Measurements from ENCODE around the gene DYNLT3. TPM values are rescaled to one million over a fixed set of nuclear protein-coding genes. Genes with fewer than 3 reads are reported as not detected.

The DYNLT3 gene, protein sequence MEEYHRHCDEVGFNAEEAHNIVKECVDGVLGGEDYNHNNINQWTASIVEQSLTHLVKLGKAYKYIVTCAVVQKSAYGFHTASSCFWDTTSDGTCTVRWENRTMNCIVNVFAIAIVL
- polyA plus RNA-seq = 10 to 100 TPM in 2 of 3 donors, 1 to 10 TPM in 1; 7.2 to 26.4 (median 15.2) TPM

DNA sequence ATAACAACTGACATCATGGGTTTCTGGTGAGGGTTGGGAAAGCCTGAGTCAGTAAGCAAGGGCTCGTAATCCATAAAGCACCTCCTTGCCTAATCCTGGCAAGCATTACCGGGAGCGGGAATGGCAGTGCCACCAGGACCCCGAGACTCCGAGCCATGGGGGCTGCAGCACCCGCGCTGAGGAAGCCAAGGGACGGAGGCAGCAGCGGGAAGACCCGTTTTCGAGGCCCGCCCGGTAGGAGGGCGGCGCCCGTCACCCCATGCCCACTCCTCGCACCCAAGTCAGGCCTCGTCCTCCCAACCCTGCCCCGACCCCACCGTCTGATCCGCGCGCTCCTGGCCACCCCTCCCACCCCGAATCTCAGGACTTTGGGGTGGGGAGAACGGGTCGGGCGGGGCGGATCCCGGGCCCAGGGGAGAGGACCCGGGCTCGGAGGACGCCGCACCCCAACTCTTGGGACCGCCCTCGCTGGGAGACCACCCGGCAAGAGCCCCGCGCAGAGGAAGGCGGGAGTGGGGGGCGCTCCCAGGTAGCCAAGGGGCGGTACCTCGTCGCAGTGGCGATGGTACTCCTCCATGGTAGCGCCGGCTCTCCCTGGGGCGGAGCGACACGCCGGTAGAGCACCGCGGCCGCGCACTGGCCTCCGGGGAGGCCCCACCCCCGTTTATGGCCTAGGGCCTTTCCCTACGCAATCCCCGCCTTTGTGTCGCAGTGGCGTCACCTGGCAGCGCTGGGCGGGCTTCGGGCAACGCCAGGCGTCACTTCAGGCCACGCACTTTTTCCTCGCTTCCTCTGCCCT lies at the start of gene DYNLT3:
Gene DYNLT3 (minus strand): TSS at position 638 of the 799 bp plus-strand sequence. CDS start 61 bp downstream, at position 577.
- WGBS, 3 donors = 0 to 26% (median 1%) methylated on average over 19 to 67 of the region's 67 CpGs
- H3K27ac ChIP-seq (ENCODE audit: low read depth, low read length) = no peak within 1 kb of the TSS

DNA sequence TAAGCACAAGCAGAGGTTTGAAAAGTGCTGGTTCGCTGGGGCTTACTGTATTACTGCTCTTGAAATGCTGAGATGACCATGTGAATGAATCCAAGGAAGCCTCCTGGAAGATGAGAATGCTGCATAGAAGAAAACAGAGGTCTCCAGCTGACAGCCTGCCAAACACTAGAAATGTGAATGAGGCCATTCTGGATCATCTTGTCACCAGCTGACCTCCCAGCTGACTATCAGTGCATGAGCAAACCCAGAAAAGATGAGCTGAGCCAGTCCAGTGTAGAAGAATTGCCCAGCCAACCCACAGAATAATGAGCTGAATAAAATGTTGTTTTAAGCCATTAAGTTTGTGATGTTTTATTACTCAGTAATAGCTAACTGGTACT lies 49.1 kb upstream of the DYNLT3 start:
- WGBS, 3 donors = 25 to 63% (median 58%) methylated on average over 1 of the region's 1 CpG
- no peak overlapping the region for H3K27ac ChIP-seq (ENCODE audit: low read depth, low read length)

DNA sequence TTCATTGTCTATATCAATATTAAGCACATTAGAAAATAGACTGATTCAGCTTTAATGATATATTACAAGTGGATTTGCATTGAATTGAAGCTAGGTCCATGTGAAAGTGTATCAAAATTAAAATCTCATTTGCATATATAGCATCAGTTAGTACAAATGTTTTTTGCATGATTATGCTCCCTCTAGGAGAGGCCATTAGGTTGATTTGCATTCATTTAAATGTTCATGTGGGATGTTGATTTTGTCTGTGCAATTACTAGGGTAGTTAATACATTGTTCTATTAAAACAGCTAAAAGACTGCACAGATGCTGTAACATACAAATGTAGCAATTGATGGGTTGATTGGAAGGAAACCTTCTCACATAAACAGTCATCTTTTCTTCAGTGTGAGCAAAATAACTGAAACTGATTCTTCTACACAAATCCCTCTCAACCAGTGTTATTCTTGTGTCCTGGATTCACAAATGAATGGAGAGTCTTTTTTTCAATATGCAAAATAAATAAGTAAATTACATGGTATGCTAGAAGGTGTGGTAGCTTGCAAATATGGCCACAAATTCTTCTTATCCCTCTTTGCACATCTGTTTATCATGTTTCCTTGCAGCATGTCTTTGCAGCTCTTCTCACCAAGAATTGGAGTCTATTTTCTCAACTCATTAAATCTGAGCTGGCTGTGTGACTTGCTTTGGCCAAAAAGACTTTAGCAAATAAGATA lies 48.6 kb upstream of the DYNLT3 start:
- H3K27ac ChIP-seq (ENCODE audit: low read depth, low read length) = no peak overlapping the region

DNA sequence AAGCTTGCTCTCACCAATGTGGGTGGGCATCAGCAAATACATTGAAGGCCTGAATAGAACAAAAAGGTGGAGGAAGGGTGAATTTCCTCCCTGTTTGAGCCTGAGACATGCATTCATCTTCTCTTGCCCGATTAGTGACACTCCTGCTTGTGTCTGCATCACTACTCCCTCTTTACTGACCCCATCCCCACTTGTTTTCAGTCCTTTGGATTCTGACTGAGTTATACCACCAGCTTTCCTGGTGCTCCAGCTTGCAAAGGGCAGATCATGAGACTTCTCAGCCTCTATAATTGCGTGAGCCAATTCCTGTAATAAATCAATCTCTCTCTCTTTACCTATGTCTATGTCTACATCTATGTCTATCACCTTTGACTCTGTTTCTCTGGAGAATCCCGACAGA lies 47.4 kb upstream of the DYNLT3 start:
- no peak overlapping the region for H3K27ac ChIP-seq (ENCODE audit: low read depth, low read length)
- 15 to 57% (median 53%) methylated on average over 3 of the region's 3 CpGs for WGBS, 3 donors

DNA sequence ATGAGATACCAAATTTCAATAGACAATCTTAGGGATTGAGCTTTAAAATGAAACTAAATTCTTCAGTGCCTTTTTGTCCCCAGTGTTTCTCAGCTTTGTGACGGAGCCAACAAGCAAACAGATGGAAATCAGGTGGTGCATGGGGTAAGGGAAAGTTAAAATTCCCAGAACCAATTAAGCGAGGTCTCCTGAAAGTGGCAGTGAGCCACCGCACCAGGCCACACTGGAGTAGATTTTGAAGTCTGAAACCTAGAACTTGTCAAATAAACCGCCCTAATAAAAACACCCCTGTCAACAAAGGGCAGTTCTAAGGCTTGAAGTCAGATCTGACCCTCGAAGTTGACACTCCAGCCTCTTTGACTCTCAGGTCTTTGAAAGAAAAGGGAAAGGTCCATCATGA lies 40.6 kb upstream of the DYNLT3 start:
- H3K27ac ChIP-seq (ENCODE audit: low read depth, low read length) = no peak overlapping the region
- 75 to 92% (median 91%) methylated on average over 5 of the region's 5 CpGs for WGBS, 3 donors

DNA sequence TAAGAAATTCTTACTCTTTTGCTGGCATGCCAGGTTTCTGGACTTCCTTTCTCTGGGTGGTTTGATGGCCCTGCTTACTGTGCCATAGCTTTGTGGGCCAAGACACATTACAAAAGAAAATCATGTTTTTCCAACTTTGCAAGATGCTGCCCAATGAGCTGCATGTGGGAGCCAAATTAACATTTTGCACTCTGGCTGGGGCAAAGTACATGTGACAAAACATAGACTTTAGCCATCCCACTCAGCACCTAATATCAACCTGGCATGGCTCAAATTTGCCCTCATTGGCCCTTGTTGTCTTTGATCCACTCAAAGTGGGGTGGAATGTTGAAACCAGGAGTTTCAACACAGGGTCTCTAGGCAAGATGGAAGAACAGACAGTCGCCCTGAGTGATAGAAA lies 40.0 kb upstream of the DYNLT3 start:
- H3K27ac ChIP-seq (ENCODE audit: low read depth, low read length) = no peak overlapping the region
- 43 to 92% (median 85%) methylated on average over 1 of the region's 1 CpG for WGBS, 3 donors

DNA sequence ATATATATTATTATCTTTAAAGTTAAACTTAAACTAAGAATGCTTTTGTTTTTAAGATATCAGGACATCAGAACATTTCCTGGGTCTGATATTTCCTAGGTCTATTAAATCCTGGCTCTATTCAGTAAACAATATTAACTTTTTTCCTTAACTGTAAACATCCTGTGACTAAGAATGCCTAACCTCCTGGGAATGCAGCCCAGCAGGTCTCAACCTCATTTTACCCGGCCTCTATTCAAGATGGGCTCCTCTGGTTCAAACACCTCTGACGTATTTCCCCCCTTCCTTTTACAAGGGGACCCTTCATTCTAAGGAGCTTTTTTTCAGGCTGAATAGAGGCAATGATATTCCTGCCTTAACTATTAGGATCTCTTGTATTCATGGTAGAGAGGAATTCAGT lies 35.8 kb upstream of the DYNLT3 start:
- WGBS, 3 donors = 33 to 77% (median 61%) methylated on average over 2 of the region's 2 CpGs
- H3K27ac ChIP-seq (ENCODE audit: low read depth, low read length) = no peak overlapping the region

DNA sequence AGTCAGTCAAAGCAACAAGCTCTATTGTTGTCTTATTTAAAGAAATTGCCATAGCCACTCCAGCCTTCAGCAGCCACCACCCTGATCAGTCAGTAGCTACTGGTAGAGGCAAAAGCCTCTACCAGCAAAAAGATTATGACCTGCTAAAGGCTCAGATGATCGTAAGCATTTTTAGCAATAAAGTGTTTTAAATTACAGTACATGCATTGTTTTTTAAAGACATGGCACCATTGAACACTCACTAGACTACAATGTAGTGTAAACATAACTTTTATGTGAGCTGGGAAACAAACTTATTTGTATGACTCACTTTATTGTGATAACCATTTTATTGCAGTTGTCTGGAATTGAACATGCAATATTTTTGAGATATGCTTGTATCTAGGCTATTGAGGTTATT lies 32.3 kb upstream of the DYNLT3 start:
- WGBS, 3 donors = 79 to 87% (median 85%) methylated on average over 1 of the region's 1 CpG
- H3K27ac ChIP-seq (ENCODE audit: low read depth, low read length) = no peak overlapping the region

DNA sequence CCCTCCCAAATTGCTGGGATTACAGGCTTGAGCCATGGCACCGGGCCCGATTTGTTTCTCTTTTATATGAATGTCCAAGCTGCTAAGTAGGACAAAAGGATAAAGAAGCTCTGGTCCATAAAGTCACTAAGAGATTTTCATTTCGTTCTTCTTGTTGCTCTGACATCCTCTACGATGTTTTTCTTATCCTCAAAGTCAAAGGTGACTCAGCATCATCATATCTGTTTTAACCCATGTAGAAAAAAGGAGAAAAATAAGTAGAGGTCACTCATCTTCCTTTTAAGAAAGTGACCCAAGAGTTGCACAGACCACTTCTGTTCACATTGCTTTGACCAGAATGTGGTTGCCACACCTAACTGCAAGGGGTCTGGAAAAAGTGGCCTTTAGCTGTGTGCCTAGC lies 29.3 kb upstream of the DYNLT3 start:
- WGBS, 3 donors = 82 to 89% (median 89%) methylated on average over 4 of the region's 4 CpGs

DNA sequence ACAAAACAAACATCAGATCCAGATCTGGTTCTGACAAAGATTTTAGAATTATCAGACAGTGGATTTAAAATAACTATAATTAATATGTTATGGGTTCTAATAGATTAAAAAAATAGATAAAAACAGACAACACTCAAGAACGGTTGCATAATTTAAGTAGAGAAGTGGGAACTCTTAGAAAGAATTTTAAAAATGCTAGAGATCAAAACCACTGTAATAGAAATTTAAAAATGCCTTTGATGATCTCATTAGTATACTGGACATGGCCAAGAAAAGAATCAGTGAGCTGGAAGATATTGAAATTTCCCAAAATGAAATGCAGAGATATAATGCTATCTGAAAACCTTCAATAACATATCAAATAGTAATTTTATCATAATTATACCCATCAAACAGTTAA lies 28.3 kb upstream of the DYNLT3 start:
- 43 to 65% (median 63%) methylated on average over 1 of the region's 1 CpG for WGBS, 3 donors

More for the DNA sequence above, 29.3 kb upstream of the DYNLT3 start:
- H3K27ac ChIP-seq (ENCODE audit: low read depth, low read length) = no peak overlapping the region

DNA sequence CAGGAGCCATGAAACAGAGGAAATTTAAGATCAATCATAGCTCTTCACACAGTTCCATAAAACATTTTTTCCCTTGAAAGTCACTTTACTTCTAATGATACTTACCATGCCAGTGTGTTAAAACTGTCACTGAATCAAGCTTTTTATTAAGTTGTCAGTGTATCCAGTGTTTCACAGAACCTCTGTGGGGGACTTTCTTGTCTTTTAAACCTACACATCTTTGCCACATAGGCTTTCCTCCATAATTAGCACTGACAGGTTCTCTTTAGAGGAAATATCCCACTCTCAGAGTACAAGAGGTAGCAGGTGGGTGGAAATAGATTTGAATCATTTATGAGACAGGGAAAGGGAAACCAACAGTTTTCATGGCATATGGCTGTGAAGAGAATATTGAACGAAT lies 25.8 kb upstream of the DYNLT3 start:
- WGBS, 3 donors = 49 to 78% (median 59%) methylated on average over 1 of the region's 1 CpG
- H3K27ac ChIP-seq (ENCODE audit: low read depth, low read length) = no peak overlapping the region

More for the DNA sequence above, 28.3 kb upstream of the DYNLT3 start:
- H3K27ac ChIP-seq (ENCODE audit: low read depth, low read length) = no peak overlapping the region

DNA sequence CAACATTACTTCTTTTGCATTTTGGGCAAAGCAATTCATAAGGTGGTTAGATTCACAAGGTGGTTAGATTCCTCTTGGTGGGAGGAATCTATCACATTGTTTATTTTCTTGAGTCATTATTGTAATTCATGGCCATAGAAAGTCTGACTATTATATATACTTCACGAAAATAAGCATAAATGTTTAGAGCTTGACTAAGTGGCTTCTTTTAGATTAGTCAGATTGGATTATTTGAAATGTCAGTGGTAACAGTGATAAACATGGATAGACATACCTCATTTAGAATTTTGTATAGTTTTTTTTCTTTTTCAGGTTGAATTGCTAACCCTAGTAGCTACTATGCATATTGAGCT lies 24.9 kb upstream of the DYNLT3 start:
- 50 to 68% (median 50%) methylated on average over 1 of the region's 1 CpG for WGBS, 3 donors
- no peak overlapping the region for H3K27ac ChIP-seq (ENCODE audit: low read depth, low read length)

DNA sequence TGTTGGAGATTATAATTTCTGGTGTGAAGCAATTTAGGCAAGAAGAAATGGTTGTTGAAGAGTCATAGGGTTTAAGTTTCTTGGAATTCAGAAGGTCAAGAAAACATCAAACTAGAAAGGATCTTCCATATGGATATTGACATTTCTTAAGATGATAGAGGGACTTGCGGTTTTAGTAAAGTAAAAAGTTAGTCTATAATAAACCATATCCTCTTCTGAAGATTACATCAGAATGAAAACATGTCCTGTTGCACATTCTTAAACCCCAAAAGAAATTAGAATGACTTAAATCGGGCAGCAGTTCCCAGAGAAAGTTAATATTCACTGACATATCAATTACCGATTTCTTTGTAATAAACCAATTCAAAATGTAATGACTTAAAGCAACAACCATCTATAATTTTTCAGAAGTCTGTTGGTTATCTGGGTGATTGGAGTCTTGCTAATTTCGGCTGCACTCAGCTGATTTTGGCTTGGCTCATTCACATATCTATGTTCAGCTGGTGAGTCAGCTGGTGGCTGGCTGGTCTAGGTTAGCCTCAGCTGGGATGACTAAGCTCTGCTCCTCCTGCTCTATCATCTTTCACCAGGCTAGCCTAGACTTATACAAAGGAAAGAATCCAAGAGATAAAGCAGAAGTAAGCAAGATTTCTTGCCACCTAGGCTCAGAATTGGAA lies 24.4 kb upstream of the DYNLT3 start:
- H3K27ac ChIP-seq (ENCODE audit: low read depth, low read length) = no peak overlapping the region
- 61 to 74% (median 69%) methylated on average over 4 of the region's 4 CpGs for WGBS, 3 donors

DNA sequence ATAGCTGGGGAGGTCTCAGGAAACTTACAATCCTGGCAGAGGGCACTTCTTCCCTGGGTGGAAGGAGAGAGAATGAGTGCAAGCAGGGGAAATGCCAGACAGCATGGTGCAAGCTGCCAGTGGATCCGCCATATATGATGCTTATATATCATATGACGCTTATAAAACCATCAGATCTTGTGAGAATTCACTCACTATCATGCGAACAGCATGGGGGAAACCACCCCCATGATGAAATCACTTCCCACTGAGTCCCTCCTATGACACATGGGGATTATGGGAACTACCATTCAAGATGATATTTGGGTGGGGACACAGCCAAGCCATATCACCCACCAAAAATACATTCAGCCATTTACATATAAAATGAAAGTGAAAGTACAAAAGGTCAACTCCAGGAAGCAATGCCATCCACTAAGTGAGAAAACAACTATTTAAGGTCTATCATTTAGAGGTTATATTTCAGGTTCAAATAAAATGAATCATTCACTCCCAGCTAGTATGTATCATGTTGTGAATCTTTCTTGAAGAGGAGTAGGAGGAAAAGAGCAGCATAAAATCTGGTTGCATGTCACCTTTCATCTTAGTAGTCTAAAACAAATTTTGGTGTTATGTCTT lies 20.3 kb upstream of the DYNLT3 start:
- WGBS, 3 donors = 50 to 97% (median 78%) methylated on average over 2 to 3 of the region's 3 CpGs
- H3K27ac ChIP-seq (ENCODE audit: low read depth, low read length) = no peak overlapping the region

DNA sequence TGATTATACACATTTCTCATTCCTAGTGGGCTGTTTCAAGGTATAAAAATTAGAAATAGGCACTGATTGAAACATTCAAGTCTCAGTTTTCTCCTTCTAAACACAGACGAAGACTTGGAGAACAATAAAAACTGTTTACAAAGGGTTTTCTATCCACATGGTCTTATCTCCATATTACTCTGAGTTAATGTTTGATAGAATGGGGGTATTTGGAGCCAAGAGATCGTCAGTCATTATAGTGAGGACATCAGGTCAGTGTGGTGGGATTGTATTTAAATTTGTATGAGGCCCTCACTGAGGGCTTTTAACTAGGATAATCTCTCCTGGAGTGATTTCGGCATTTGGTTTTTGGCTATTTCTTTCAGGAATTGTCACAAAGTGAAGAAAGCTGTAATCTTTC lies 16.4 kb upstream of the DYNLT3 start:
- WGBS, 3 donors = 42 to 79% (median 61%) methylated on average over 3 of the region's 3 CpGs
- H3K27ac ChIP-seq (ENCODE audit: low read depth, low read length) = no peak overlapping the region

DNA sequence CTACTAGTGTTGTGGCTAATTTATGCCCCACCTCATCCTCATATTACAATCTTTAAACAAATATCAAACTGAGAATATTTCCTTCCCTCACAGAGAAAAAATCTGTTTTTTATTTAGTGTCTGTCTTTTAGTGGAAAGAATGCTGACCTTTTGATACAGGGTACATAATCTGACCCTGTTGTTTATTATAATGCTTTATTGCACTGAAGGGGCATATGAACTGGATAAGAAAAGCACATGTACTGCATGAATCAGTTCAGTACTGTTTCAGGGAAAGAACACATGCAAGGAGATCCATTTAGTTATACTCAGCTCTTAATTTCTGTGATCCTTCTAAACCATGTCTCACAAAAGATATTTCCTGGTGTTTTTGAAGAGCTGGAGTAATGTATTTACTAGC lies 15.5 kb upstream of the DYNLT3 start:
- no peak overlapping the region for H3K27ac ChIP-seq (ENCODE audit: low read depth, low read length)

DNA sequence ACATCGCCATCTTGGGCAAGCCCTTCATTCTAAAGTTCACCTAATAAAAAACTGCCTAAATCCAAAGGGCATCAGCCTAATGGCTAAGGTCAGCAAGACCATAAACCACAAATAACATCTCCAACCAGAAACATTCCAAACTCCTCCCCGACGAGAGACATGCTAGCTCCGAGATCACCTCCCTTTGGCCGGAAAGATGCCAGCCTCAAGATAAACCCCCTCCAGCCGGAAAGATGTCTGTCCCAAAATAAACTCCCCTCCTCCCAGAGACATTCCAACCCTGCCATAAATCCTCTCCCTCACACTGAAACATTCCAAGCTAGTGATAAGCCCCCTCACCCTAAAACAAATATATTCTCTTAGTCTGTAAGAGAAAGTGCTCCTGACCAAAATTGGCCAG lies 13.3 kb upstream of the DYNLT3 start:
- 45 to 60% (median 52%) methylated on average over 6 of the region's 6 CpGs for WGBS, 3 donors
- no peak overlapping the region for H3K27ac ChIP-seq (ENCODE audit: low read depth, low read length)

DNA sequence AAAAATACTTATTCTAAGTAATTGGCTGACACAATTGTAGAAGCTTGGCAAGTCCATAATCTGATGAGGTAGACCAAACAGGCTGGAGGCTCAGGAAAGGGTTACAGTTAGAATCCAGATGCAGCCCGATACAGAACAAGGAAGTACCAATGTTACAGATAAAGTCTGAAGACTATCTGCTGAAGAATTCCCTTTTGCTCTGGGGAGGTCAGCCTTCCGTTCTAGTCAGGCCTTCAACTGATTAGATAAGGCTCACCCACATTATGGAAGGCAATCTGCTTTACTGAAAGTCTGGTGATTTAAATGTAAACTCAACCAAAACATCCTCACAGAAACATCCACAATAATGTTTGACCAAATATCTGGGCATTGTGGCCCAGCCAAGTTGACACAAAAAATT lies 7.4 kb upstream of the DYNLT3 start:
- H3K27ac ChIP-seq (ENCODE audit: low read depth, low read length) = no peak overlapping the region
- whole genome bisulfite sequencing, 3 donors = 16 to 39% (median 33%) methylated on average over 2 of the region's 2 CpGs

DNA sequence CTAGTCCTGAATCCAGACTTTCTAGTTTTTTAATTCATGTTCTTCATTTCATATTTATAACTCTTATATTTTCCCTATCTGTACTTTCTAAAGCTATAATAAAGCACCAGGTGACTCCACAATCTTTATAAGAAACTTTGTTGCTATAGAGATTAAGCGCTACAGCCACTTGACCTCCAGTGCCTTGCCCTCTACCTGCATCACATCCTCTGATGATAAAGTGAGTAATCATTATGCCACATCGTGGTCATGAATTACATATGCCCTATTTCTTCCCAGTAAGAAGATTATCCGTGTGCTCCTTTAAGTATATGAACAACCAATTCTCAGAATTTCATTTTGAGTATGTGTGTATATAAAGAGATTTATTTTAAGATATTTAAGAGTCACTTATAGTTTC lies 6.8 kb upstream of the DYNLT3 start:
- 56 to 77% (median 65%) methylated on average over 3 of the region's 3 CpGs for WGBS, 3 donors
- H3K27ac ChIP-seq (ENCODE audit: low read depth, low read length) = no peak overlapping the region
